RWPE1 (cell line): Measurements from ENCODE around the gene ZSCAN25.

ENCODE experiments used
- CTCF ChIA-PET: fragments of 350-600 bp; sonication (Branson Sonifier 250); formaldehyde crosslinking; extraction: SDS; loops from one replicate; lab custom pipeline; 2021; lab: Yijun Ruan, JAX
- POLR2A ChIA-PET: fragments of 400-600 bp; formaldehyde crosslinking; extraction: SDS; loops from one replicate; lab custom pipeline; 2020; ENCODE audit warnings: antibody characterized with exemption; ENCODE audit not compliant: low non-redundant PET; lab: Yijun Ruan, JAX
- DNase-seq: peaks from one replicate; pipeline ENCODE4 v3.0.0; 2012; ENCODE audit warnings: low spot score
- H3K27ac ChIP-seq: fragments of 450-650 bp; 2 replicates; pipeline ENCODE4 v1.5.1; 2017
- TF ChIP-seq, protein P1 (sequence below): fragments of 450-650 bp; conservative IDR thresholded peaks from 2 replicates; pipeline ENCODE4 v1.5.1; 2017; ENCODE audit warnings: low read depth, mild to moderate bottlenecking

The ZSCAN25 gene

DNA sequence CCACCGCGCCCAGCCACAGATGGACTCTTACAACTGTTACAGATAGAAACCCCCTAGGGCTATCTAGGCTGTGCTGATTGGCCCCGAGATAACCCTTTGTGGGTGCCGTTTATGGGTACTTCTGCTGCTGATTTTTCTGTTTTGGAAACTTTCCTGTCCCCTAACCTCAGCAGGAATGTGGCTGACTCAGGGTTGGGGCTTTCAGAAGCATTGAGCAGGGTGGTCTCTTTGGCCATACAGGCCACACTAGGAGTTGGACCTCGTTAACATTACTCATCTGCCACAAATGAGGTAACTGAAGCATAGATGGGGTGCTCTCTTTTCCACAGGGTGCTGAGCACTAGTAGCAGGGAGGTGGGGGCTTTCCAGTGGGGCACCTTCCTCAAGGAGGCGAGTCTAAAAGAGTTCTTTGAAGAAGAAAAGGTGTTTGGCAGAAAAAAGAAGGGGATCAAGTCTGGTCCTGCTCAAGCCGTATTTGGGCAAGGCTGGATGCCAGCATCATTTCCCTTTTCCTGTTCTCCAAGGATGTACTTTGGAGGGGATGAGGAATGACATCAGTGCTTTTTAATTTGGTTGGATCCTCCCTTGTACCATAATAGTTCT lies 6.4 kb downstream of the ZSCAN25 start:
- CTCF ChIA-PET: interaction anchor here (0.8 kb wide), 1 partner anchor 8 kb away, joined by 4 read pairs; no protein-coding TSS in a partner anchor
- peak overlapping the region; percentile 92 for H3K27ac ChIP-seq
- POLR2A ChIA-PET: no interaction called here
- TF ChIP-seq, protein P1, sequence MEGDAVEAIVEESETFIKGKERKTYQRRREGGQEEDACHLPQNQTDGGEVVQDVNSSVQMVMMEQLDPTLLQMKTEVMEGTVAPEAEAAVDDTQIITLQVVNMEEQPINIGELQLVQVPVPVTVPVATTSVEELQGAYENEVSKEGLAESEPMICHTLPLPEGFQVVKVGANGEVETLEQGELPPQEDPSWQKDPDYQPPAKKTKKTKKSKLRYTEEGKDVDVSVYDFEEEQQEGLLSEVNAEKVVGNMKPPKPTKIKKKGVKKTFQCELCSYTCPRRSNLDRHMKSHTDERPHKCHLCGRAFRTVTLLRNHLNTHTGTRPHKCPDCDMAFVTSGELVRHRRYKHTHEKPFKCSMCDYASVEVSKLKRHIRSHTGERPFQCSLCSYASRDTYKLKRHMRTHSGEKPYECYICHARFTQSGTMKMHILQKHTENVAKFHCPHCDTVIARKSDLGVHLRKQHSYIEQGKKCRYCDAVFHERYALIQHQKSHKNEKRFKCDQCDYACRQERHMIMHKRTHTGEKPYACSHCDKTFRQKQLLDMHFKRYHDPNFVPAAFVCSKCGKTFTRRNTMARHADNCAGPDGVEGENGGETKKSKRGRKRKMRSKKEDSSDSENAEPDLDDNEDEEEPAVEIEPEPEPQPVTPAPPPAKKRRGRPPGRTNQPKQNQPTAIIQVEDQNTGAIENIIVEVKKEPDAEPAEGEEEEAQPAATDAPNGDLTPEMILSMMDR: no peak
- DNase-seq: peak; percentile 64

DNA sequence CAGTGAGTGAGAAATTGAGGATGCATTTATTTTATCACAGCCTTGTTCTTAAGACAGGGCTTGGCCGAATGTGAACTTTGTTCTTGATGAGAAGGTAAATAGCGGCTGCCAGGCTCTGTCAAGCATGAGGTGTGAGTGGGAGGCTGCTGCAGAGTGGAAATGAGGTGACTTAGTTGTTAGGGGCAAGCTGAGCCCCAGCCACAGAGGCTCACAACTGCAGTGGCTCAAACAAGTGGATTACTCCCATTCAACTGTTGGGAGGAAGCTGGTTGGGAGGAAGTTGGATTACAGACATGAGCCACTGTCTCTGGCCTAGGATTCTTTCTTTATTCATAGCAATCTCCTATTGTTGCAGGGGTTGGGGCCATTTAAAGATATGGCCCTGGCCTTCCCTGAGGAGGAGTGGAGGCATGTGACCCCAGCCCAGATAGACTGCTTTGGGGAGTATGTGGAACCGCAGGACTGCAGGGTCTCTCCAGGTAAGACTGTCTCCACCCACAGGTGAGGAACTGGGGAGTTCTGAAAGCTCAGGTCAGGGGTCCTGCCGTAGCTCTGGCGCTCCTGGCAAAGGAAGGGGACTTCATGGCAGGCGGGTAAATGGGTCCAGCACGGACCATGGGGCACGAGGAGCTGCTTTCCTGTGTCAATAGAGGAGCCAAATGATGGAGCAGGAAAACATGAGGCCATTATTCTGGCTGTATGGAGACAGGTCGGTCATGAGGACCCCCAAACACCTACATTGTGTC lies 7.1 kb downstream of the ZSCAN25 start:
- ChIA-PET CTCF (interaction anchor here (1.4 kb wide), 1 partner anchor 214 kb away, joined by 3 read pairs; no protein-coding TSS in a partner anchor), POLR2A (no interaction called here)
- no peak for DNase-seq
- H3K27ac ChIP-seq: peak overlapping the region; percentile 92
- TF ChIP-seq, protein P1: no peak

DNA sequence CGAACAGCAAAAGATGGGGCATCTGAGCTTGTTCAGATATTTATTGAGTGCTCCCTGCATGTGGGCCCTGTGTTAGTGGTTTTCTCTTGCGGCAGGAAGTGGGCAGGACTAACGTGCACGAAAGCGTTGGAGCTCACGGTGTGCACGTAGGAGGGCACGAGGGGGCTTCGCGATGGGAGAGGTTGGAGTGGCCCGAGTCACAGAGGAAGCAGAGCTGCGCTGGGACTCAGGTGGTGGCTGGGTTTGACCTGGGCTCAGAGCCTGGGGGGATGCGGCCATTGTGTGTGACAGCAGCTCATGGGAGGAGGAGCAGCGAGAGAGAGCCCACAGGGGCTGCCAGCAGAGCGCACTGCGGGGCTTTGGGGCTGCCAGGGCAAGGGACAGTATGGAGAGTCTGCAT lies 7.7 kb downstream of the ZSCAN25 start:
- peak overlapping the region; percentile 92 for H3K27ac ChIP-seq
- CTCF ChIA-PET: interaction anchor here (0.7 to 1.4 kb wide), 2 partner anchors 214 to 325 kb away, joined by 3 to 5 read pairs; no protein-coding TSS in a partner anchor
- POLR2A ChIA-PET: no interaction called here
- TF ChIP-seq, protein P1: no peak
- no peak for DNase-seq

DNA sequence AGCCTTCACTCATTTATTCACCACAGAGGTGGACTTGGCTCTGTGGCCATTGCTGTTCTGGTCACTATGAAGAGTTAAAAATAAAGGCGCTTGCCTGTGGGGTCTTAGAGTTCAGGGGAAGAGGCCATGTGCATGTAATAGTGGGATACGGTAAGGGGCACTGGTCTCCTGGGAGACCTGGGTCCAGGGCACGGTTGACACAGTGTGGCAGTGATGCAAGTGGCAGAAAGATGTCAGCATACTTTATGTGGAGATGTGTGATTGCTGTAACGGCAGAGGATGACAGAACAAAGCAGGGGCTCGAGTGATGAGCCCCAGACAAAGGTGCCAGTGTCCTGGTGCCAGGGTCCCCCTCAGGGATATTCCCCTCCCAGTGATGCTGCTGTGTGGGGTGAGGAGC lies 8.6 kb downstream of the ZSCAN25 start:
- TF ChIP-seq, protein P1: no peak
- peak overlapping the region; percentile 1; the same call in 1 of the 2 replicates for H3K27ac ChIP-seq
- CTCF ChIA-PET: interaction anchor here (0.6 kb wide), 1 partner anchor 355 kb away, joined by 5 read pairs; no protein-coding TSS in a partner anchor
- no peak for DNase-seq
- POLR2A ChIA-PET: no interaction called here

DNA sequence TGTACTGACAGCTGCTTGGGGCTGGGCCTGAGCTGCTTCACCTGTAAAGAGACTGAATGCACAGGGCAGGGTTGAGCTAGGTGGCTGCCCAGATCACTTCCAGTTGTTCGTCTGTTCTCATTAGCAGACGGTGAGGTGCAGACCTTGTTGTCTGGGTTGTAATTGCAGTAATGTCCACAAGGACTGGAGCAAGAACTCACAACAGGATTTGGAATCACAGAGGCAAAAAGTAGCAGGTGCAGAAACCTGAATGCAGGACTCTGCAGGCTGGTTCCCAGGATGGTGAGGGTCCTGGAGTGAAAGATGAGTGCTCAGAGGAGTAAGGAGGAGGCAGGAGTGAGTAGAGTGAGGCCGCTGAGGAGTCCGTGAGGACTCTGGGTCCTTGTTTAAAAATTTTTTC lies 9.2 kb downstream of the ZSCAN25 start:
- no peak for DNase-seq
- ChIA-PET POLR2A (no interaction called here), CTCF (no interaction called here)
- peak overlapping the region; percentile 1; the same call in 1 of the 2 replicates for H3K27ac ChIP-seq
- TF ChIP-seq, protein P1: no peak

DNA sequence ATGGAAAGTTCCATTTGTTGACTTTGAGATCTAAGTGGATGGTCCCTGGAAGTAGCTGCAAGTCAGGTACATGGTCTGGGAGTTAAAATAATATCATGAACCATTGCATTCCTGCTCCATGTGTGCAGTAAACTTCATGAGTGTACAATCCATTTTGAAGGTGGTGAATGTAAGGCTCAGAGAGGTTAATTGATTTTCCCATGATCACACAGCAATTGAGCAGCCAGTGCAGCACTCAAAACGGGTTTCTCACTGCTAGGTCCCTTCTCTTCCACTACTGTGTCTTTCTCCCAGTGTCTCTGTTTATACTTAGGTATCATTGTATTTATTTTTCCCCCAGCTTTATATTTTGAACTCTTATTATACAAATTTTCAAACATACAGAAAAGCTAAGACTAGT lies 9.9 kb downstream of the ZSCAN25 start:
- POLR2A ChIA-PET: no interaction called here
- no peak overlapping the region for H3K27ac ChIP-seq
- CTCF ChIA-PET: no interaction called here
- no peak for DNase-seq
- TF ChIP-seq, protein P1: no peak
